ENCODE data around the gene RNH1.

RNH1 gene

GRCh38 chr11:548700-549603 is 41.9 kb upstream of the RNH1 start:
- H3K4me3 ChIP-seq (ENCODE audit: low read depth, low read length) = no peak overlapping the region
- TF ChIP-seq, protein P1, sequence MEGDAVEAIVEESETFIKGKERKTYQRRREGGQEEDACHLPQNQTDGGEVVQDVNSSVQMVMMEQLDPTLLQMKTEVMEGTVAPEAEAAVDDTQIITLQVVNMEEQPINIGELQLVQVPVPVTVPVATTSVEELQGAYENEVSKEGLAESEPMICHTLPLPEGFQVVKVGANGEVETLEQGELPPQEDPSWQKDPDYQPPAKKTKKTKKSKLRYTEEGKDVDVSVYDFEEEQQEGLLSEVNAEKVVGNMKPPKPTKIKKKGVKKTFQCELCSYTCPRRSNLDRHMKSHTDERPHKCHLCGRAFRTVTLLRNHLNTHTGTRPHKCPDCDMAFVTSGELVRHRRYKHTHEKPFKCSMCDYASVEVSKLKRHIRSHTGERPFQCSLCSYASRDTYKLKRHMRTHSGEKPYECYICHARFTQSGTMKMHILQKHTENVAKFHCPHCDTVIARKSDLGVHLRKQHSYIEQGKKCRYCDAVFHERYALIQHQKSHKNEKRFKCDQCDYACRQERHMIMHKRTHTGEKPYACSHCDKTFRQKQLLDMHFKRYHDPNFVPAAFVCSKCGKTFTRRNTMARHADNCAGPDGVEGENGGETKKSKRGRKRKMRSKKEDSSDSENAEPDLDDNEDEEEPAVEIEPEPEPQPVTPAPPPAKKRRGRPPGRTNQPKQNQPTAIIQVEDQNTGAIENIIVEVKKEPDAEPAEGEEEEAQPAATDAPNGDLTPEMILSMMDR (IDR thresholded peaks at IDR 0.05; ENCODE audit: low read depth, low read length) = no peak
- peak; percentile 54 for DNase-seq
- peak overlapping the region; percentile 38 for H3K27ac ChIP-seq
- H3K27me3 ChIP-seq (ENCODE audit: insufficient read depth, low read depth, severe bottlenecking) = no peaks in the 10 kb centered on the region
- H3K9me3 ChIP-seq (ENCODE audit: severe bottlenecking) = no peaks in the 10 kb centered on the region
- no peaks in the 10 kb centered on the region for H3K36me3 ChIP-seq

GRCh38 chr11:545171-545570 is 38.1 kb upstream of the RNH1 start:
- no peak for DNase-seq
- no peak overlapping the region for H3K4me3 ChIP-seq (ENCODE audit: low read depth, low read length)
- TF ChIP-seq, protein P1 (IDR thresholded peaks at IDR 0.05; ENCODE audit: low read depth, low read length) = no peak
- H3K9me3 ChIP-seq (ENCODE audit: severe bottlenecking) = no peaks in the 10 kb centered on the region
- H3K27ac ChIP-seq = no peak overlapping the region
- no peaks in the 10 kb centered on the region for H3K27me3 ChIP-seq (ENCODE audit: insufficient read depth, low read depth, severe bottlenecking)
- H3K36me3 ChIP-seq = no peaks in the 10 kb centered on the region

DNA sequence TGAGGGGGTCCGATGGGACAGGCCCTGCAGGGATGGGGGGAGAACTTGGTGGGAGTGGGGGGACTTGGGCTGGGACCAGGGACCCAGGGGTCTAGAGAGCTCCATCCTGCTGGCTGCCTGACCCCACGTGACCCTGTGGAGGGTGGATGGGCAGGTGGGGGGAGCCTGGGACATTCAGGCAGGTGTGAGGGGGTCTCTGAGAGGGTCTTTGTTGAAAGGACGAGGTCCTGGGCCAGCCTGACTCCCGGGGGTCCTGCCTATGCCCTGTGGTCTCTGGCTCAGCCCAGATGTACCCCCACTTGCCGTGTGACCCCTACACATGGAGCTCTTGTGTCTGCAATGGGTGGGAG is 37.8 kb upstream of the RNH1 start:
- H3K36me3 ChIP-seq = no peaks in the 10 kb centered on the region
- TF ChIP-seq, protein P1 (IDR thresholded peaks at IDR 0.05; ENCODE audit: low read depth, low read length) = no peak

GRCh38 chr11:541433-541885 is 34.4 kb upstream of the RNH1 start:
- H3K9me3 ChIP-seq (ENCODE audit: severe bottlenecking) = peaks cover 2% of the 10 kb centered on the region
- TF ChIP-seq, protein P1 (IDR thresholded peaks at IDR 0.05; ENCODE audit: low read depth, low read length) = no peak
- no peaks in the 10 kb centered on the region for H3K36me3 ChIP-seq
- H3K4me3 ChIP-seq (ENCODE audit: low read depth, low read length) = no peak overlapping the region
- no peak for DNase-seq
- H3K27me3 ChIP-seq (ENCODE audit: insufficient read depth, low read depth, severe bottlenecking) = no peaks in the 10 kb centered on the region
- no peak overlapping the region for H3K27ac ChIP-seq

More for the DNA sequence above, 37.8 kb upstream of the RNH1 start:
- Histone ChIP-seq H3K9me3 (ENCODE audit: severe bottlenecking) (no peaks in the 10 kb centered on the region), H3K4me3 (ENCODE audit: low read depth, low read length) (no peak overlapping the region), H3K27ac (no peak overlapping the region), H3K27me3 (ENCODE audit: insufficient read depth, low read depth, severe bottlenecking) (no peaks in the 10 kb centered on the region)
- no peak for DNase-seq

- Histone ChIP-seq H3K27me3 (ENCODE audit: insufficient read depth, low read depth, severe bottlenecking) (no peaks in the 10 kb centered on the region), H3K36me3 (no peaks in the 10 kb centered on the region), H3K27ac (no peak overlapping the region), H3K9me3 (ENCODE audit: severe bottlenecking) (peaks cover 2% of the 10 kb centered on the region), H3K4me3 (ENCODE audit: low read depth, low read length) (no peak overlapping the region)
- DNase-seq = no peak
- TF ChIP-seq, protein P1 (IDR thresholded peaks at IDR 0.05; ENCODE audit: low read depth, low read length) = no peak
Measured at GRCh38 chr11:540583-541432, 33.8 kb upstream of the RNH1 start.
